Activated CD8-positive, alpha-beta memory T cell treated with anti-CD3 and anti-CD28 coated beads, Interleukin-2, amount 10 ng/mL, durations not matched to agents 7 days and 5 days (primary cell): ENCODE results near the gene BBIP1. TPM values are rescaled to one million over a fixed set of nuclear protein-coding genes. Genes with fewer than 3 reads are reported as not detected.

ENCODE experiments used
- ATAC-seq: fragments of 150-1000 bp; cut with Tn5 transposase; one replicate; pipeline ENCODE4 v1.10.0; 2021; ENCODE audit warnings: moderate library complexity
- CTCF ChIA-PET: fragments of 350-600 bp; sonication (Branson Sonifier 250); formaldehyde crosslinking; loops from one replicate; lab custom pipeline; 2021; ENCODE audit warnings: antibody characterized with exemption; lab: Charles Lee
- DNase-seq: peaks from one replicate; pipeline ENCODE4 v3.0.0-alpha.2; 2020
- H3K27ac Mint-ChIP-seq: one replicate; pipeline ENCODE4 v1.8.0; 2021; ENCODE audit warnings: mild to moderate bottlenecking, mixed read lengths
- H3K27me3 Mint-ChIP-seq: one replicate; pipeline ENCODE4 v1.8.0; 2021; ENCODE audit warnings: mixed read lengths
- H3K36me3 Mint-ChIP-seq: one replicate; pipeline ENCODE4 v1.8.0; 2021; ENCODE audit warnings: mild to moderate bottlenecking, mixed read lengths
- H3K4me1 Mint-ChIP-seq: one replicate; pipeline ENCODE4 v1.8.0; 2021; ENCODE audit warnings: mixed read lengths
- H3K4me3 Mint-ChIP-seq: one replicate; pipeline ENCODE4 v1.8.0; 2021; ENCODE audit warnings: mild to moderate bottlenecking, moderate library complexity, mixed read lengths
- H3K9me3 Mint-ChIP-seq: one replicate; pipeline ENCODE4 v1.8.0; 2022; ENCODE audit warnings: low read depth, mixed read lengths
- total RNA-seq, 2 experiments: library from RNA; stranded (reverse); gene quantifications; one replicate each; pipeline ENCODE4 v1.2.3, GENCODE V29; 2021

BBIP1 gene
- total RNA-seq, result 10 to 100 TPM; 23.1 to 24.8 TPM

GRCh38 chr10:110918643-110919348, at the start of gene BBIP1:
Gene BBIP1 (minus strand): TSS chr10:110919180. CDS start chr10:110918157, 1,023 bp downstream.
- no peaks in the 10 kb centered on the region for H3K9me3 Mint-ChIP-seq
- H3K27me3 Mint-ChIP-seq, result no peaks in the 10 kb centered on the region
- no peak for DNase-seq
- CTCF ChIA-PET, result interaction anchor here (0.6 to 3.8 kb wide), 14 partner anchors 8 to 1009 kb away, joined by 3 to 15 read pairs (median 3); no protein-coding TSS in a partner anchor
- ATAC-seq, result peak; percentile 91
- H3K4me3 Mint-ChIP-seq, result peak within 1 kb of the TSS; percentile 82
- peaks cover 39% of the 10 kb centered on the region for H3K4me1 Mint-ChIP-seq
- peak within 1 kb of the TSS; percentile 99 for H3K27ac Mint-ChIP-seq
- peaks cover 7% of the 10 kb centered on the region for H3K36me3 Mint-ChIP-seq

- ATAC-seq, result no peak
- Mint-ChIP-seq H3K4me1 (peaks cover 9% of the 10 kb centered on the region), H3K4me3 (no peak overlapping the region)
Observed at GRCh38 chr10:110967645-110968044, 48.7 kb upstream of the BBIP1 start.

GRCh38 chr10:110967009-110967630, 48.1 kb upstream of the BBIP1 start:
- DNase-seq, result no peak
- CTCF ChIA-PET, result no interaction called here
- H3K4me3 Mint-ChIP-seq, result no peak overlapping the region
- no peak overlapping the region for H3K27ac Mint-ChIP-seq
- peaks cover 13% of the 10 kb centered on the region for H3K4me1 Mint-ChIP-seq
- H3K36me3 Mint-ChIP-seq, result peaks cover 35% of the 10 kb centered on the region
- H3K9me3 Mint-ChIP-seq, result no peaks in the 10 kb centered on the region
- no peak for ATAC-seq
- H3K27me3 Mint-ChIP-seq, result no peaks in the 10 kb centered on the region

More at GRCh38 chr10:110967645-110968044, 48.7 kb upstream of the BBIP1 start:
- Mint-ChIP-seq H3K27ac (no peak overlapping the region), H3K27me3 (no peaks in the 10 kb centered on the region), H3K36me3 (peaks cover 36% of the 10 kb centered on the region), H3K9me3 (no peaks in the 10 kb centered on the region)
- CTCF ChIA-PET, result interaction anchor here (1.3 kb wide), 1 partner anchor 10 kb away, joined by 3 read pairs; no protein-coding TSS in a partner anchor
- DNase-seq, result no peak

GRCh38 chr10:110966146-110966545, 47.2 kb upstream of the BBIP1 start:
- ATAC-seq (no peak), DNase-seq (no peak)
- H3K4me3 Mint-ChIP-seq, result no peak overlapping the region
- CTCF ChIA-PET, result interaction anchor here (0.6 kb wide), 1 partner anchor 30 kb away, joined by 6 read pairs; no protein-coding TSS in a partner anchor
- H3K4me1 Mint-ChIP-seq, result peaks cover 13% of the 10 kb centered on the region
- H3K9me3 Mint-ChIP-seq, result no peaks in the 10 kb centered on the region
- no peaks in the 10 kb centered on the region for H3K27me3 Mint-ChIP-seq
- H3K36me3 Mint-ChIP-seq, result peaks cover 33% of the 10 kb centered on the region
- H3K27ac Mint-ChIP-seq, result no peak overlapping the region

- CTCF ChIA-PET, result no interaction called here
- Mint-ChIP-seq H3K4me1 (peaks cover 9% of the 10 kb centered on the region), H3K27me3 (no peaks in the 10 kb centered on the region), H3K4me3 (no peak overlapping the region), H3K36me3 (peaks cover 30% of the 10 kb centered on the region), H3K27ac (no peak overlapping the region), H3K9me3 (no peaks in the 10 kb centered on the region)
- DNase-seq (no peak), ATAC-seq (no peak)
Observed at GRCh38 chr10:110965216-110965615, 46.2 kb upstream of the BBIP1 start.

- H3K27ac Mint-ChIP-seq, result no peak overlapping the region
- H3K27me3 Mint-ChIP-seq, result no peaks in the 10 kb centered on the region
Observed at GRCh38 chr10:110964681-110965080, 45.7 kb upstream of the BBIP1 start.

GRCh38 chr10:110963162-110963561, 44.2 kb upstream of the BBIP1 start:
- Mint-ChIP-seq H3K4me1 (peaks cover 8% of the 10 kb centered on the region), H3K27ac (no peak overlapping the region), H3K27me3 (no peaks in the 10 kb centered on the region), H3K36me3 (peaks cover 26% of the 10 kb centered on the region), H3K9me3 (no peaks in the 10 kb centered on the region), H3K4me3 (no peak overlapping the region)
- ATAC-seq, result no peak
- DNase-seq, result no peak
- CTCF ChIA-PET, result interaction anchor here (1.4 kb wide), 1 partner anchor 35 kb away, joined by 4 read pairs; no protein-coding TSS in a partner anchor

More at GRCh38 chr10:110964681-110965080, 45.7 kb upstream of the BBIP1 start:
- Mint-ChIP-seq H3K4me3 (no peak overlapping the region), H3K36me3 (peaks cover 30% of the 10 kb centered on the region), H3K4me1 (peaks cover 8% of the 10 kb centered on the region), H3K9me3 (no peaks in the 10 kb centered on the region)
- CTCF ChIA-PET, result no interaction called here
- ATAC-seq, result no peak
- no peak for DNase-seq

GRCh38 chr10:110962443-110962842, 43.5 kb upstream of the BBIP1 start:
- Mint-ChIP-seq H3K4me3 (no peak overlapping the region), H3K27ac (no peak overlapping the region), H3K9me3 (no peaks in the 10 kb centered on the region), H3K36me3 (peaks cover 26% of the 10 kb centered on the region), H3K27me3 (no peaks in the 10 kb centered on the region), H3K4me1 (peaks cover 5% of the 10 kb centered on the region)
- CTCF ChIA-PET, result interaction anchor here (1.4 kb wide), 1 partner anchor 34 kb away, joined by 4 read pairs; no protein-coding TSS in a partner anchor
- DNase-seq (no peak), ATAC-seq (no peak)

- Mint-ChIP-seq H3K4me1 (peaks cover 5% of the 10 kb centered on the region), H3K4me3 (no peak overlapping the region), H3K27me3 (no peaks in the 10 kb centered on the region), H3K9me3 (no peaks in the 10 kb centered on the region), H3K27ac (no peak overlapping the region), H3K36me3 (peaks cover 21% of the 10 kb centered on the region)
- CTCF ChIA-PET, result no interaction called here
- DNase-seq (no peak), ATAC-seq (no peak)
Observed at GRCh38 chr10:110960333-110960712, 41.3 kb upstream of the BBIP1 start.

- CTCF ChIA-PET, result interaction anchor here (0.9 kb wide), 1 partner anchor 14 kb away, joined by 3 read pairs; no protein-coding TSS in a partner anchor
- H3K9me3 Mint-ChIP-seq, result no peaks in the 10 kb centered on the region
- no peaks in the 10 kb centered on the region for H3K27me3 Mint-ChIP-seq
- no peak overlapping the region for H3K27ac Mint-ChIP-seq
- no peak for DNase-seq
- peaks cover 5% of the 10 kb centered on the region for H3K4me1 Mint-ChIP-seq
- ATAC-seq, result no peak
- H3K4me3 Mint-ChIP-seq, result no peak overlapping the region
- peaks cover 23% of the 10 kb centered on the region for H3K36me3 Mint-ChIP-seq
Observed at GRCh38 chr10:110959379-110960332, 40.7 kb upstream of the BBIP1 start.

- CTCF ChIA-PET, result no interaction called here
- Mint-ChIP-seq H3K36me3 (peaks cover 20% of the 10 kb centered on the region), H3K4me3 (no peak overlapping the region), H3K27me3 (no peaks in the 10 kb centered on the region), H3K9me3 (no peaks in the 10 kb centered on the region), H3K4me1 (peaks cover 4% of the 10 kb centered on the region), H3K27ac (no peak overlapping the region)
- no peak for ATAC-seq
- no peak for DNase-seq
Observed at GRCh38 chr10:110957606-110958005, 38.6 kb upstream of the BBIP1 start.

GRCh38 chr10:110951381-110951780, 32.4 kb upstream of the BBIP1 start:
- DNase-seq (no peak), ATAC-seq (no peak)
- Mint-ChIP-seq H3K36me3 (peaks cover 52% of the 10 kb centered on the region), H3K27ac (no peak overlapping the region), H3K9me3 (peaks cover 2% of the 10 kb centered on the region), H3K27me3 (no peaks in the 10 kb centered on the region), H3K4me3 (no peak overlapping the region), H3K4me1 (peaks cover 9% of the 10 kb centered on the region)
- CTCF ChIA-PET, result no interaction called here
